ENCODE measurements around the gene EXOC3.

EXOC3 gene

DNA sequence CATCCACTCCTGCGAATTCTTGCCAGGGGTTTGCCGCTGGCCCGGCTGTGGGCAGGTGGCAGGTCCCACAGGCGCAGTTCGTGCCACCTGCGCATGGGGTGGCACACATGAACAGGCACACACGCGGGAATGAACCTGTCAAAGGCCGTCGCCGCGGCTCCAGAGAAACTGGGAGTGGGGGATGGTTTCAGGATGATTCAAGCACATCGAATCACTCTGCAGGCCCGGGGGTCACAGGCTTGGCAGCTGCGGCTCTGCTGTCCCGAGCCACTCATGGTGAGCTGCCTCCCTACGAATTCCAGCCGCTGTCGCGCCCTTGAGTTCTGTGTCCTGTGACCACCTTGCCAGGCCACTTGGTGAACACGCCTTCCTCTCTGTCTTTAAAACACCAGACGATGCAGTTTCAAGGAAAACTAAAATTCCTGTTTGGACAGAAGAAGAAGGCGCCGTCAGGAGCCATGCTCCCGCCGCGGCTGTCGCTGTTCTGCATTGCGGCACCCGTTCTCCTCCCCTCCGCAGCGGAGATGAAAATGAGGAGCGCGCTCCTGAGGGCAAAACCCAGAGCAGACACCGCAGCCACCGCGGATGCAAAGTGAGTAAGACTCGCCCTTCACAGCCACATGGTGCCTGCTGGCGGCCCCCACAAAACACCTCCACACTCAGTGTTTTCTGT is 15.4 kb upstream of the EXOC3 start:
- DNase-seq, result no peak

DNA sequence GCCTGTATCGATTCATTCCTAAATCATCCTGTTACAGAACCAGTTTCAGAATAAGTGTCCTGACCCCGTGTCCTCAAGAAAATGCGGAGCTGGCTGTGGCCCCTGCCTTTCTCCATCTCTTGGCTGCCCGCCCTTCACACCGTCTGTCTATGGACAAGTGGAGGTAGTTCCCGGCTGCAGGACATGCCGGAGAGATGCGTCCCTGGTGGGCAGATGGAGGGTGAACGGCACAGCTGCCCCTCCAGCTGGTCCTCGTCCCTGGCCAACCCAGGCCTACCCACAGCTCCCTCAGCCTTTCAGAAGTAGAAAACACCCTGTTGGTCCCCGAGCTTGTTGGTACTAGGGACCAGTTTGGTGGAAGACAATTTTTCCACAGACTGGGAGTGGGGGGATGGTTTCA is 14.8 kb upstream of the EXOC3 start:
- DNase-seq, result no peak

DNA sequence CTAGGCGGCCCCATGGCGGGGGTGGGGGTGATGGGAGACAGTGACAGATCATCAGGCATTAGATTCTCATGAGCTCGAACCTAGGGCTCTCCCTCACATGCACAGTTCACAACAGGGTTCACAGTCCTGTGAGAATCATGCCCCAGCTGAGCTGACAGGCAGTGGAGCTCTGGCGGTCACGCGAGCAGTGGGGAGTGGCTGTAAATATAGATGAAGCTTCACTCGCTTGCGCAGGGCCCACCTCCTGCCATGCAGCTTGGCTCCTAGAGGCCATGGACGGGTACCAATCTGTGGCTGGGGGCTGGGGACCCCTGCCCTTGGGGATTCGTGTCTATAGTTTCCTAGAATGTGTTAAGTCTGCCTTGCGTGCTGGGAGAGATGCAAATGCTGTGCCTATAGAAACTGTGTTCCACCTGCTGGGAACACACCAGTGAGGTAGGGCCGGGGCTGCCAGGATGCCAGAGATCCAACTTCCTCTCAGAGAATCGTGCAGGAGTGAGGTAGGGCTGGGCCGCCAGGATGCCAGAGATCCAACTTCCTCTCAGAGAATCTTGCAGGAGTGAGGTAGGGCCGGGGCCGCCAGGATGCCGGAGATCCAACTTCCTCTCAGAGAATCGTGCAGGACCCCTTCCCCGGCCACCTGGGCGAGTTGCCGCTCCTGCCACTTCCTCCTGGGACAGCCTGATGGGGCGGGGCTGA is 14.1 kb upstream of the EXOC3 start:
- DNase-seq, result no peak

DNA sequence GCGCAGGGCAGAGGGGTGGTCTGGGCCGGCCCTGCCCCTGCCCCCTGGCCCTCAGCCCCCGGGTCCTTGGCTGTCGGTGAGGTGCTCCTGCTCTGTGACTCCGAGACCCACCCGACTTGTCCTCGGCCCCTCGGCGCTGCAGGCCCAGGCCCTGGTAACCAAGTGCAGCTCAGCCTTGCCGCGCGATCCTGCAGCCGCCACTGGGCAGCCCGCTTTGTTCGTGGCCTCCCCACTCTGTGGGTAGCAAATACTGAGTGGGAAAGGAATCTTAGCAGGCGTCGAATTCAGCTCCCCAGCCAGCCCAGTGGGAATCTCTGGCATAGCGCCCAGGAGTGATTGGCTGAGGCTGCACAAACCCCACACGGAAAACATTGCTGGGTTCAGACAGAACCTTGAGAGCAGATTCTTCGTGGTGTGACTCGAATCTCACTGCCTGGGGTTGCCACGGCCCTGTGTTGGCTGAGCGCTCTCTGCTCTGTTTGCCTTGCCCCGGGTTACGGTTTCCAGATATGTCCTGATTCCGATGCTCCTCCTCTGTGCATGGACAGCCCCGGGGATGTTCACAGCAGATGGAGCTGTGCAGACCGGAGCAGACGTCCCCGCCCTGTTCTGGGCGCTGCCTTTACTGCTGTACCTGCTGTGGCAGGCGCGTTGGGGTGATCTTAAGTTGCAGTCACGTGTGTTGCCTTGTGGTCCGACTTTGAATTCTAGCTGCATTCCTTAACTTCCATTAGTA is 13.4 kb upstream of the EXOC3 start:
- peak; percentile 42 for DNase-seq

DNA sequence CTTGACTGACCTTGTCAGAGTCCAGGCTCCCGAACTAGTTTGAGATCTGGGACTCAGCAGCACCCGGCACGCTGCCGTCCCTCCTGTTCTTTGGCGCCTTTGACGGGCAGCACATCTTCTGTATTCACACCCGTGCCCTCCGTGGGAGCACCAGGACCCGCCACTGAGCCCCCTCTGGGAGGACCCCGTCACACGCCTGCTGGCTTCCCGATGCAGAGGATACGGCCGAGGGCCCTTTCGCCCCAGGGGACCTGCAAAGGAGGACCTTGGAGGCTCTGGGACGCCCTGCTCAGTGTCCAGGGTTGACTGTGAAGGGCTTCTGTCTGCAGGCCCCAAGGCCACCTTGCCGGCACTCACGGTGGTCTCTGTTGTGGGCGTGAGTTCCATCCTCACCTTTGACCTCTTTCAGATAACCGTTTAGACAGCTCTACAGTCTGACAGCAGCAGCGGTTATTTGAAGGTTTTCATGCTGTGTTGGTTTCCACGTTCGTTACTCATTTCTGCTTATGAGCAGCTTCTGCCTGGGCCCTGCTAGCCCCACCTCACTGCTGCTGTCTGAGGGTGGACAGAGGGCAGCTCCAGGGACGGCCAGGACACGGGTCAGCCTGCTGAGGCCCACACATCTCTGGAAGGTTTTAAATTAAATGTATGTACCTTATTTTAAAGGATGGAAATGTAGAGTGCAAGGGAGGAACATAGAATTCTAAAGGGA is 12.6 kb upstream of the EXOC3 start:
- peak; percentile 24 for DNase-seq

DNA sequence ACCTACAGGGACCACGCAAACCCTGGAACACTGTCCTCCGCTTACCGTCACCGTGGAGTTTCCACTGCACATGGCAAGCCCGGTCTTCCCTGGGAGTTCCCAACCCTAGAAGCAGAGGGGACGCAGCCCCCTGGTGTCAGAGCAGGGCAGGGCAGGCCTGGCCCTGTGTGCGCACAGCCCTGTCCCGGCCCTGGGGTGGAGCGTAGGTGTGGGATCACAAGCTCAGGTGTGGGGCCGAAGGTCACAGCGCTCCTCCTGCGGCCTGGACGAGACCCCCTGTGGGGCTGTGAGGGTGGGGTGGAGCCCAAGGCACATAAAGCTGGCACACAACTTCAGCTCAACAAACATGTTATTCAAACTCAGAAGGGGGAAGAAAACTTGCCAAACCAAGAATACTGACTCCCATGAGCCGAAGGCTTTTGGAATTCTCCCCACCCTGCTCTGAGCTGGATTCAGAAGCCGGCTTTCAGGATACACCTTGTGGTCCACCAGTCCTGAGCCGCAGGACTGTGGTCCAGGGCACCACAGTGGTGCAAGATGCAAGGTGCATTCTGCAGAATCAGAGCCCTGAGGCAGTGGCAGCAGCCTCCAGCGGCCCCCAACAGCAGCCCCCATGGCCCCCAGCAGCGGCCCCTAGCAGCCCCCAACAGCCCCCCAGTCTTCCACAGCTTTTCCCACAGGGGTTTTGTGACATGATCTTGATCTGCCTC is 11.8 kb upstream of the EXOC3 start:
- DNase-seq, result peak; percentile 100

DNA sequence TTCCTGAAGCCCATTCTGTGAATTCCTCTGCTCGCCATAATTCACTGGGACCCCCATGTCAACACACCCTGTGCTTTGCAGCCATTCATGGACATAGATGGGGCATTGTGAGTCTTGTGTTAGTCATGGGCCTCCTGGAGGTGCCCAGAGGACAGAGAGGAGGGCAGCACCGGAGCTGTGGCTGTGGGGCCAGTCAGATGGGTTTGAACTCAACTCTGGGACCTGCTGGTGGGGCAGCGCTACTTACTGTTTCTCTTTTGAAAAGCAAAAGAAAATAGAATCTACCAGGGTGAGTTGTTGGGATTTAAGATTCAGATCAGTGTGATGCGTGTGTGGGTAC is 11.3 kb upstream of the EXOC3 start:
- peak; percentile 34 for DNase-seq

DNA sequence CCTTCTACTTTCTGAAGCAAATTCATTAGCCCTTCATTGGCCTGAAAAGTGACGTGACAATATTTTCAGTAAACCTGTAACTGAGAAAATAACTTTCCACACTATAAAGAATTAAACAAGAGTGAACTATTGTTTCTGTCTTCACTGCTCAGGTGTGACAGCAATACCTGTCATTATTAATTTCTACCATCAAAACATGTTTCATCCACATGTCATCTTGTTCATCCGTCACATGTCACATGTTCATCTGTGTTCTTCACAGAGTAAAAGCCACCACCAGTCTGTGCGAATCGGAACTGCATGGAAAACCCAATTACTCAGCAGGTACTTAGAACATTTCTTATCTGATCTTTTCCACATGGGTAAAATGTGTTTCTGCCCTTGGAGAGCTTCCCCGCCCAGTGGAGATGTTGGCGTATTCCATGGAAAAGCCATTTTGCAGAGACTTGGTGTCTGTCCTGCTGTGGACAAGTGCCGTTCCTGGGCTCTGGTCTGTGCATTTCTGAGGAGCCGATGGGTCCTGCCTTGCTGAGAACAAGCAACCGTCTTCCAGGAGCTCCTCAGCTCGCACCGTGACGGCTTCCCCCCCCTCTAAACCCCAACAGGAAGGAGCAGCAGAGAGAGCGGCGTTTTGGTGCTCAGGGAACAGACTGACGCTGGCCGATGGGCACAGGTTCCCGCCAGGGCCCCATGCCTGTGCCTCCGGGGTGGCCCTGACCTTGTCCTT is 10.6 kb upstream of the EXOC3 start:
- DNase-seq, result peak; percentile 24

DNA sequence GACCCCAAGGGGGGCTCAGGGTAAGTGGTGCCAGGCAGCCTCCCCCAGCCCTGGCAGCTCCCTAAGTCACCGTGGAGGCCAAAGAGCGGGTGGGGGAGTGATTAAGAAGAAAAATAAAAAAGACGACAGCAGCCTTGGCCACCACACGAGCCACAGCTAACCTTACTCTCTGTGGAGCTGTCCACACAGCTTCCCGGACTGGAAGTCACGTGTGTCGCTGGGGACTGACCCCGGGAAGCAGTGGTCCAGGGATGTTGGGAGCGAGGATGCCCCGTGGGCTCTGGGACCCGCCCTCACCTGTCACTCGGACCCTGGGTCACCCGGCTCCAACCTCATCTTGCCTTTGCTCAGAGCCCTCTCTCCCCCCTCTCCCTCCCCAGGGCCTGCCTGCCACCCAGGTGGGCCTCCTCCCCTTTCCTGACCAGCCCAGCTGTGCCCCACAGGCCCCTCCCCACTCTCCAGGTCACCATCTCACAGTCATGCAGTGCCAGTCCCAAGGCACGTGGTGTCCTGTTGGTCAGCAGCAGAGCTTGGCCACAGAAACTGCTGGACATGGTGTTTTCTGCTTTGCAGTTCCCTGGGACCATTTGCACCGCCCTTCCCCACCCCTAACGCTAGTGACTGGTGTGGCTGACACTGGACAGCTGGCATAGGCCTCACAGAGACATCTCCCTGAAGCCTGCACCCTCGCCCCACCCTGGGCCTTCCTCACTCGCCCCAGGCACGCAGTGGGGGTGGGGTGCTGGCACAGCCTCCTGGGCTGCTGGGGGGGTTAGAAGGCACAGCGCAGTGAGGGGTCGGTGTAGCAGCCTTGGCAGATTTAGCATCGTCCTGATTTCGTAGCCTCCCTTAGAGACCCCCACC is 9.8 kb upstream of the EXOC3 start:
- DNase-seq, result peak; percentile 31

DNA sequence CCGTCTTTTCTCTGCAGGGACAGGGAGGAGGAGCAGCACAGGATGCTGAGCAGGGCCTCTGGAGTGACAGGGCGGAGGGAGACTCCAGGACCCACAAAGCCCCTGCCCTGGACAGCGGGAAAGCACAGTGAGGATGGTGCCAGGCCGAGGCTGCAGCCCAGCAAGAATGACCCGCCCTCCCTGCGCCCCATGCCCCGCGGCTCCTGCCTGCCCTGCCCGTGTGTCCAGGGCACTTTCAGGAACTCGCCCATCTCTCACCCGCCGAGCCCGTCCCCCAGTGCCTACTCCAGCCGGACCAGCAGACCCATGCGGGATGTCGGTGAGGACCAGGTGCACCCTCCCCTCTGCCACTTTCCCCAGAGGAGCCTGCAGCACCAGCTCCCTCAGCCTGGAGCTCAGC is 9.1 kb upstream of the EXOC3 start:
- DNase-seq, result no peak

DNA sequence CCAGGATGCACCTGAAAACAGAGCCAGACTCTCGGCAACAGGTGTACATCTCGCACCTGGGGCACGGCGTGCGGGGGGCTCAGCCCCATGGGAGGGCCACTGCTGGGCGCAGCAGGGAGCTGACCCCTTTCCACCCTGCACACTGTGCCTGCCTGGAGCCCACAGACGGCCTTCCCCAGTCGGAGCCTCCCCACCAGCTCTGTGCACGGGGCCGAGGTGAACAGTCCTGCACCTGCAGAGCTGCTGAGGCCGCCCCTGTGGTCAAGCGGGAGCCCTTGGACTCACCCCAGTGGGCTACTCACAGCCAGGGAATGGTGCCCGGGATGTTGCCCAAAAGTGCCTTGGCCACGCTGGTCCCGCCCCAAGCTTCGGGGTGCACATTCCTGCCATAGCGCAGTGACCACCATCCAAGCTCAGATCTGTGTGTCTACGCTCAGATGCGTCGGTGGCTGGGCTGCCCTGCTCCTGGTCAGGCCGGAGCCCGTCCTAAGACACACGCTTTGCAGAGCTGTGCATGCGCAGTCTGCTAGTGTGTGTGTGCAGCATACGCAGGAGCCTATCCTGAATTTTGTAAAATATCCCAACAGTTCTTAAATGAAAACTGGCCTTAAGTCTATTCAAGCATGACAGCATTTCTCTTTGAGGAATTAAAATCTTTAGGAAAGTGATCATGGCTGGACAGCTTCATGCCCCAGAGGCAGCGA is 8.4 kb upstream of the EXOC3 start:
- DNase-seq, result no peak

DNA sequence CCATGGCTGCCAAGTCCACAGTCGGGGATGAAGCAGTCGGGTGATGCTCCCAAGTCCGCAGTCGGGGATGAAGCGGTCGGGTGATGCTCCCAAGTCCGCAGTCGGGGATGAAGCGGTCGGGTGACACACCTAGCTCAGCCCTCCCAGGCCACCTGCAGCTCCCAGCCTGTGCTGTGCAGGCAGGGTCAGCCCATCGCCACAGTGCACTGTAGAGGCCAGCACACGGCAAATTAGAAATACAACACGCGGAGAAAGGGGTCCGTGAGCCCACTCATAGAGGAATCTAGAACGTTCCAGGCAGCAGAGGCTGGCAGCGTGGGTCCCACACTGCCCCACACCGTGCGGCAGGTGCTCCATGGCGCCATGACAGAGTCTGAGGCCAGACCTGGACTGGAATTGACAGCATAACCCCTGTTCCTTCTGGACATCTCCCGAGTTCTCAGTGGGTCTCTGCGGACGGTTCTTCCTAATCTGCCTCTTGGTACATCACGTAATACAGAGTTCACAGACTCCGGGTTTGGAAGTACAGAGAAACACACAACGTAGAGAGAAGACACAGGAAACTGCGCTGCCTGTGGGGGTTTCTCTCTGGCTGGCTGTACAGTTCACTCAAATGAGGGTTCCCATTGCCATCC is 7.7 kb upstream of the EXOC3 start:
- DNase-seq, result no peak

DNA sequence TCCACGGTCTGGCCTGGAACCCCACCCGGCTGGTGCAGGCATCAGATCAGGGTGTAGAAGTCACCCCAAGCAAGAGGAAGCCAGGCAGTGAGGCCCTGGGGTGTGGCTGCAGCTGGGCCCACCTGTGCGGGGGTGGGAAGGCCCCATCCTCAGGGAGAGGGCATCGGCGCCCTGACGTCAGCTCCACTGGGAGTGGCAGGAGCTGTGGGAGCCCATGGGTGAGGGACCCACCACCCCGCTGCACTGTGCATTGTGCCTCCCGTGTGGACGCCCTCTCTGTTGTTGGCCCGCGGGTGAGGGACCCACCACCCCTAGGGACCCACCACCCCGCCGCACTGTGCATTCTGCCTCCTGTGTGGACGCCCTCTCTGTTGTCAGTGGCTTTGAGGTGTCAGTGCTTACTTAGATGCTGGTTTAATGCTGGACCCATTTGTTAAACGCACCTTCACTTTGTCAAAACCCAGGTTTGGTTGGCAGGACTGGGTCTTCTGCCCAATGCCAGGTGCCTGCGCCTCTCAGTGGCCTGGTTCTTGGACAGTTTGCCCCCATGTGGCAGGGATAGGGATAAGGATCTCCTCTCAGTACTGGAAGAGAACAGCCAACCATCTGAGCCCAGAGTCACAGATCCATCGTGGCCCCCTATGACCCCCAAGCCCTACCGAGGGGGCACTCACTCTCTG is 6.9 kb upstream of the EXOC3 start:
- peak; percentile 96 for DNase-seq

DNA sequence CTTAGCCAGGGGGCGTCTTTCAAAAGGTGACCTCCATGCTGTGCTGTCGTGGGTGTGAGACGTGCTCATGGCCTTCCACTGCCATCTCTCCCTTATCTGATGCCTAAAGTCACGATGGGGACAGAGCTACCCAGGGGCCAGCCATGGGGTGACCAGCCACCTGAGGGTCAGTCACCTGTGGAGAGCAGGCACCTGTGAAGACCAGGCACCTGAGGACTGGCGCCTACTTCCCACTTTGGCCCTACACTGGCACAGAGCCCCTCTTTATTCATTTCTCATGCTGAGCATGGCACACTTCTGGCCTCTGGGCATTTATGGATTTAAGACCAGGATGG is 6.4 kb upstream of the EXOC3 start:
- no peak for DNase-seq

DNA sequence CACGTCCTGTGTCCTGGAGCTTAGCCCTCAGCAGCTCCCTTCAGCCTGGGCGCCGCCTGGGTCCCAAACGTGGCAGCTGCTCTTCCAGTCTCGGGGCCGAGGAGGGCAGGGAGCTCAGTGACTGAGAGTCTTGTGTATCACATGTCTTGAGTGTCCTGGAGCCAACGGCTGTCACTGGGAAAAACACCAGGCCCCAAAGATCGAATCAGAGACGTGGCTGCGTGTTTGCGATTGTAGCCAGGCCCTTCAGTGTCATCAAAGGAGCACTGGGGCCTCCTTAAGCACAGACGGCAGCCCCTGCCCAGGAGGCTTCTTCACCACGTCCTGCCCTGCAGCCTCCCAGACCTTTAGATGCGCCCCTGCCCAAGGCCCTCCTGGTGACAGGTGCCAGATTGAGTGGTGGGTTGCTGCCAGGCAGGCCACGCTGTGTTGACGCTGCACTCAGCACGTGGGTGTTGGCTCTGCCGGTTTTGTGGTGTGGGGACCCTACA is 5.7 kb upstream of the EXOC3 start:
- DNase-seq, result no peak

DNA sequence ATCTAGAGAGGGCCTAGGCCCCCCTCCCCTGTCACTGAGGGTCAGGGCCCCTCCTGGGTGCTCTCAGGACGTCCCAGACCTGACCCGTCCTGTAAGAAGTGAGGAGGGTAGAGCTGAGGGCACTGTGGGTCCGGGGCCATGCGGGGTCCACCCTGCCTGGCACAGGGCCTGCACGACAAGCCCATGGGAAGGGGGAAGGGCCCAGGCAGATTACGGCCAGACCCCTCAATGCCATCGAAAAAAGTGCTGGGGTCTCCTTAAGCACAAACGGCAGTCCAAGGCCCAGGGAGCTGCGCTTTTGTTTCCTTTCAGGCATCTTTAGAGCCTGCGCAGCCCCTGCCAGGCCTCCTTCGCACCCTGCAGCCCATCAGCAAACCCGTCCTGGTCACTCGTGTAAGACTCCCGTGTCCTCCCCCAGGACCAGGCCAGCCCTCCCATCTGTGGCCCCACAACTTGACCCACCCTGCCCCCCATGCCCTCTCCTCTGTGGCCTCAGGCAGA is 4.4 kb upstream of the EXOC3 start:
- DNase-seq, result no peak

DNA sequence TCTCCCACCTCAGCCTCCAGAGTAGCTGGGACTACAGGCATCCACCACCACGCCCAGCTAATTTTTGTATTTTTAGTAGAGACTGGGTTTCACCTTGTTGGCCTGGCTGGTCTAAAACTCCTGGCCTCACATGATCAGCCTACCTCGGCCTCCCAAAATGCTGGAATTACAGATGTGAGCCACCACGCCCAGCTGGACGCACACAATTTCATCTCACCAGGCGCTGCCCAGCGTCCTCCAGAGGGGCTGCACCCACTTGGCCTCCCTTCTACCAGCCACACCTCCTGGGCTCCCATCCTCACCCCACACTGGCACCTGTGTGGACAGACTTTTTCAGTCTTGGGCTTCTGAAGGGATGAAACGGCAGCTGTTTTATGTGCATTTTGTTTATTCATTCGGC is 3.8 kb upstream of the EXOC3 start:
- no peak for DNase-seq

DNA sequence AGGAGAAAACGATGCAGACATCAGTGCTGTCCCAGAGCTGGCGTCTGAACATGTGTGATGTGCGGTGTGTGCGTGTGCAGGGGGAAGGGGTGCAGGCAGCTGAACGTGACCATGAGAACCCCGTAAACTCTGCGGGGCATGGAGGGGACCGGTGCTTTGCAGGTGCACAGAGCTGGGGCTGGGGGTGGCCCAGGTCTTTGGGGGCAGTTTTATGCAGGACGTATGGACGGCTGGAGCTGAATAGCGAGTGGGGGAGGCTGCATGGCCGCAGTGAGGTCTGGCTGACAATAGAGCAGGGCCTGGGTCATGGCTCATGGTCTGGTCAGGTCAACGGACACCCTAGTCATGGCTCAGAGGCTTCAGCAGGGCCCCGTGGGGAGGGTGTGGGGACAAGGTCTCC is 3.3 kb upstream of the EXOC3 start:
- no peak for DNase-seq

Data from 8988T (cell line).